PC-3 (cell line): ENCODE data around the gene DENR.

ENCODE experiments used
- CTCF ChIP-seq: fragments of 300-600 bp; sonication (generic); conservative IDR thresholded peaks from 2 replicates; pipeline ENCODE4 v1.5.1; 2017; ENCODE audit warnings: antibody characterized with exemption, low read depth, mild to moderate bottlenecking, low read length
- EZH2phosphoT487 ChIP-seq: fragments of 300-600 bp; sonication (generic); IDR thresholded peaks from 2 replicates; pipeline ENCODE4 v1.6.1; 2018; ENCODE audit warnings: mild to moderate bottlenecking, antibody characterized with exemption, low read length, borderline replicate concordance

GRCh38 chr12:122726080-122726558 lies 26.5 kb upstream of the DENR start:
- TF ChIP-seq CTCF: no peak
- TF ChIP-seq EZH2phosphoT487: no peak
